HL-60 (cell line): ENCODE data around the gene RIF1. TPM values are rescaled to one million over a fixed set of nuclear protein-coding genes. Genes with fewer than 3 reads are reported as not detected.

Source experiments
- microRNA-seq: library from miRNA; unstranded; fragments of <30 nt; microRNA quantifications from one replicate; pipeline ENCODE4, GENCODE V29; 2018

Gene RIF1

Small RNAs within 50 kb of the gene (microRNA-seq; reads per million reads assigned to microRNA genes)
- not detected for gene MIR4773-1
- not detected for gene MIR4773-2
